GM19238 (cell line): ENCODE measurements around the gene TPP1.

Experiments used
- DNase-seq: peaks from one replicate; pipeline ENCODE4 v3.0.0; 2011; ENCODE audit warnings: low spot score; ENCODE audit not compliant: insufficient read length

Gene TPP1

DNA sequence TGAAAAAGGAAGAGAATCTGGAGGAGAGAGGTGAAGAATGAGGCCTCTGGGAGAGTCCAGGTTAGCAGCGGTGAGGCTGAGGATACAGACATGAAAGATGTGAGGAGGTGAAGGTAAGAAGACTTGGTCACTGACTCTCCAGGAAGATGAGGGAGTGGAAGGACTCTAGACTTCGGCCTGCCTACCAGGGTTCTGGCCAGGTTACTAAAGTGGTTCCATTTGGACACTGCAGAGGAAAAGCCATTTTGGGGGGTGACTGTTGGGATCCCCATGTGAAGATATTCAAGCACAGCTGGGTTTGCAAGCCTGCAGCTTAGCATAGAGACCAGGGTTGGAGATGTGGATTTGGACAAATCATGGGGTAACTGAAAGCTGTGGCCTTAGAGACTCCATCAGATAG is 28.6 kb upstream of the TPP1 start:
- no peak for DNase-seq

DNA sequence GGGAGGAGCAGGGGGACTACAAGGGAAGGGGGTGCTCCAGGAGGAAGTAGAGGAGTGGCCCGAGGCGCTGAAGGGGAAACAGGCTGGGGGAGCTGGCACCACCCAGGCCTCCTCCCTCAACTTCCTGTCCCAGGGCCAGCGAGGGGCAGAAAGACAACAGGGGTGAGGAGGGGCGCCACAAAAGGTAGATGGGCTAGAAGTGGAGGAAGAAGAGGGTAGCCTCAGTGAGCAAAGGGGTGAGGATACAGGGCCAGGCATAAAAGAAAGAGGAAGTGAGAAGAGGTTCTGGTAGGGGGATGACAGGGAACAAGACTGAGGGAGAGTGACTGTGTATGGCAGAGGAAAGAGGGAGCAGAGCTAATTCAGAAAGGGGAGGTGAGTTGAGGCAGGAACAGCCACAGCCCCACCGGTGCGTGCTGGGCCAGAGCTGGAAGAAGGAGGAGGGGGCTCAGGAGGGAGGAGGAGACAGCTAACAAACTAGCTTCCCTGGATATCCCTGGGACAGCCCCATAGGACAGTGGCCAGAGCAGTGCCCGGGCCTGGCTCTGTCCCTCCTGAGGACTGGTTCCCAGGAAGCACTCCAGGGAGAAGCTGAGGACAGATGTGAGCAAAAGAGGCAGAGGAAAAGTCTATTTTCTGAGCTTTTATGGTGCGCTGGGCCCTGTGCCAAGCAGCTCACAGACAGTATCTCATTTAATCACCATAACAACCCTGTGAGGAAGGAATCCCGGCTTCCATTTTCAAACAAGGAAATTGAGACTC is 27.9 kb upstream of the TPP1 start:
- peak; percentile 69 for DNase-seq

GRCh38 chr11:6646576-6646917 is 27.3 kb upstream of the TPP1 start:
- no peak for DNase-seq

DNA sequence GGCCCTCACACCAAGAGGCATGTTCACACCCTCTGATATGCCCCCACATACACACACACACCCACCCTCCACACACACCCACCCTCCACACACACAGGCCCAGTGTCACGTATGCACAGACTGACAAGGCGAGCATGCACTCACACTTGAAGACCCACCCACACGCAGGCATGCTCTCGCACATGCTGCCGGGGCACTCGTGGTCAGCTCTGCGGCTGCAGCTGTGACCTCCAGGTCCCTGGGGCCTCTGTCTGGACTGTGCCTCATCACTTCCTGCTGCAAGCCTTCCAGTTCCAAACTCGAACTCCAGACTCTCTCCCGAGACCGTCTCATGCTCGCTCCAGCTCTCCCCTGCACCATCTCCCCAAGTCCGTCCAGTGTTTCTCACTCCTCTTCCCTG is 26.8 kb upstream of the TPP1 start:
- DNase-seq: no peak

- DNase-seq: no peak
Measured at GRCh38 chr11:6642957-6643356, 23.7 kb upstream of the TPP1 start.

- DNase-seq: no peak
Measured at GRCh38 chr11:6640985-6641701, 21.9 kb upstream of the TPP1 start.

- DNase-seq: no peak
Measured at GRCh38 chr11:6640036-6640984, 21.1 kb upstream of the TPP1 start.

DNA sequence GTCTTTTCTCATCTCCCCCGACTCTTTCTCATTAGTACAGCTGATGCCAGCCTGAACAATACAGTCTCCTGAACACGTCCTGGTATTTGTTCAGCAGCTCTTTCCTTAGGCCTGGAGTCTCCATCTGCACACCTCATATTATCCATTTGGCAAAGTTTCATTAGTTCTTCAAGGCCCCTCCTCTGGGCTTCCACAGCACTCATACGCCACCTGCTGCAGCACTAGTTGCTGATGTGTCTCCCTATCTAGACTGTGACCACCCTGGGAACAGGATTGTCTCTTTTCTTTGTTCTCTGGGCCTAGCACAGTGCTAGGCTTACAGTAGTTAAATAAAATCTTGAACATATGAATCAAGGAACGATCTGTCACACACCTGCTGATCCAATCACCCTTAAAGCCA is 19.2 kb upstream of the TPP1 start:
- DNase-seq: no peak

GRCh38 chr11:6637871-6638270 is 18.6 kb upstream of the TPP1 start:
- no peak for DNase-seq

GRCh38 chr11:6636480-6636879 is 17.3 kb upstream of the TPP1 start:
- DNase-seq: no peak

DNA sequence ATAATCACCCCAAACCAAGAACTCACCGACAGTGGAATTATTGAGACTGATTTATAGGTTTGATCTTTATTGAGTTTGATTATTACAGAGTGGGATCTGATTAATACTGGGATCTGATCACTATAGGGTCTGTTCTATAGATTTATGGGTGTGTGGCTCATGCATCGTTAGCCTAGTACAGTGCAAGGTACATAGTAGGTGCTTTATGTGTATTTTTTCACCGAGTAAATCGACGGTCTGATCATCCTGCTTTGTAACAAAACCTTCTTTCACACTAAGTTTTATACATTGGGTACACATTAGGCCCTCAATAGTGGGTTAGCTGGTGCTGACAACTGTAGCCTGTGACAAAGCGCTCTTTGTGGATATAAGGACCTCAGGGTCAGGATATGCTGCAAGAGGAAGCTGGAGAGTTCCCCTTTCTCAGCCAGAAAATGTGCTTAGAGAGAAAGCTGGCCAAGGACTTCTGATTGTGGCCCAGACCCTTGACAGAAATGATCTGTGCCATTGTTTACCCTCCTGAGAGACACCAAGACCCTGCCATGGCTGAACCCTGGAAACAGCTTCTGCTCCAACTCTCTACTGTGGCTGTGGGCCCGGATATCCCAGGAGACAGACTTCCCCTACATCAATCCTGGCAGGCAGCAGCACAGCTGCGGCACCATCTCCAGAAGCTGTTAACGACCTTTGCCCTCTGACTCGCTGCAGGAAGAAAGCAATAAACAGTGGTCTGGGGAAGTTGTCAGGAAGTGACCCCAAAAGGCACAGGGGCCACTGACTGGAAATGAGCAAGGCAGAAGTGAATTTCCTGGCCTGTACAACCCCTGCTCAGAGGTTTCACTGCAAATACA is 16.1 kb upstream of the TPP1 start:
- no peak for DNase-seq

DNA sequence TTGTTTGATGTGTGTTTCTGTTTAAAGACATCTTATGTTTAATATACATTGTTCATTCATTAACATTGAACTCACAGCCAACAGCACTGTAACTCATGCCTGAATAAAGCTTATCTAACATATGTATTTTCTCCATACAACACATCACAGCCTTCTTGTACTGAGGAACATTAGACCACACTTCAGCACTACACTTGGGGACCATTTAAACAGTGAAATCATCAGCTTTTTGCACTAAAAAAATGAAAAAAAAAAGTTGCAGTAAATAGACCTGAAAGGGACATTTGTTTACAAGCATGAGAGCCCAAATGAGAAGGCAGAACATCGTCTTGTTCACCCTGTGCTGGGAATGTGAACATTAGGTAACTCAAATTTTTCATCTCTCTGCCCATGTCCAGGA is 15.3 kb upstream of the TPP1 start:
- DNase-seq: no peak

- no peak for DNase-seq
Measured at GRCh38 chr11:6633422-6634408, 14.5 kb upstream of the TPP1 start.

DNA sequence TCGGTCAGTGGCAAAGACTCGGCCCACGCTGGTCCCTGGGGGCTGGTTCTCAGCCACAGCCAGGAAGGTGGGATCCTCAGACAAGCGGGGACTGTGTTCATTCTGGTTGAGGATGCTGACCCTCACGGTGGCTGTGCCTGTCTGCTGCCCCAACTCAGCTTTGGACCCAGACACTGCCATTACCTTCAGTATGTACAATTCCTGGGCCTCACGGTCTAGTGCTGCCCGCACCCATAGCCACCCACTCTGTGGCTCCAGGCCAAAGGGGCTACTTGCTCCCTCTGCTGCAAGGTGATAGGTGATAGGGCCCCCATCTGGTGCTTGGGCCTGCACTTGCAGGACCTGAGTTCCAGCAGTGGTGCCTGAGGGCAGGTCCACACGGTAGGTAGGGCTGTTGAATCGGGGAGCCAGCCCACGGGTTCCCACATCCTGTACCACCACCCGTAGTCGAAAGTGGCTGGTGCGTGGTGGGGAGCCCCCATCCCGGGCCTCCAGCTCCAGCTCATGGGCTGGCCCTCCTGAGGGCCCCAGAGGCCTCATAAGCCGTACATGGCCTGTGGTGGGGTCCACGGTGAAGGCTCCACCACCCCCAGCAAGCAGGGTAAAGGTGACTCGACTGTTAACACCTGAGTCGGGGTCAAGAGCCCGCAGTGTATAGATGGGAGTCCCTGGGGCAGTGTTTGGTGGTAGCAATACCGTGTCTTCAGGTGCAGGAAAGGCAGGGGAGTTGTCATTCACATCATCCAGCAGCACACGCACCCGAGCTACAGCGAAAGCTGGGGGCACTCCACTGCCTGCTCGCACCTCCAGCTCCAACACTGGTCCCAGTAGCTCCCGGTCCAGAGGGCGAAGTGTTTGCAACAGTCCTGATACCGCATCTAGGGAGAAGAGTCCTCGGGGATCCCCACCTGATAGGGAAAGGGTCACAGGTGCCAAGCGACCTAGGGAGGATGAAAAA is 13.2 kb upstream of the TPP1 start:
- no peak for DNase-seq

- DNase-seq: no peak
Measured at GRCh38 chr11:6631361-6631890, 12.2 kb upstream of the TPP1 start.

- DNase-seq: no peak
Measured at GRCh38 chr11:6630632-6631291, 11.5 kb upstream of the TPP1 start.

- no peak for DNase-seq
Measured at GRCh38 chr11:6629892-6630631, 10.8 kb upstream of the TPP1 start.
